Neuronal stem cell (in vitro differentiated cells): ENCODE measurements around the gene C11orf54.

Experiments used
- DNase-seq: peaks from one replicate; pipeline ENCODE4 v3.0.0-alpha.2; 2013; ENCODE audit warnings: low spot score
- H2AFZ ChIP-seq: one replicate; pipeline ENCODE4 v1.6.1; 2013; ENCODE audit warnings: mild to moderate bottlenecking, low read length, inconsistent platforms
- H2AK5ac ChIP-seq: 2 replicates; pipeline ENCODE4 v1.6.1; 2013; ENCODE audit warnings: low read depth, mild to moderate bottlenecking, inconsistent platforms, low read length, moderate library complexity, mixed read lengths
- H2BK120ac ChIP-seq: 2 replicates; pipeline ENCODE4 v1.6.1; 2013; ENCODE audit warnings: low read depth, mild to moderate bottlenecking, inconsistent platforms, low read length, moderate library complexity, mixed read lengths
- H2BK12ac ChIP-seq: one replicate; pipeline ENCODE4 v1.6.1; 2013; ENCODE audit warnings: low read length, inconsistent platforms
- H2BK15ac ChIP-seq: 2 replicates; pipeline ENCODE4 v1.6.1; 2013; ENCODE audit warnings: mild to moderate bottlenecking, low read length, inconsistent platforms, mixed read lengths
- H2BK5ac ChIP-seq: one replicate; pipeline ENCODE4 v1.6.1; 2013; ENCODE audit warnings: inconsistent platforms, mild to moderate bottlenecking, low read length, moderate library complexity
- H3K14ac ChIP-seq: one replicate; pipeline ENCODE4 v1.6.1; 2013; ENCODE audit warnings: low read length, inconsistent platforms
- H3K18ac ChIP-seq: 2 replicates; pipeline ENCODE4 v1.6.1; 2013; ENCODE audit warnings: low read length, inconsistent platforms
- H3K23ac ChIP-seq: 2 replicates; pipeline ENCODE4 v1.6.1; 2013; ENCODE audit warnings: low read depth, mild to moderate bottlenecking, mixed read lengths, low read length, inconsistent platforms; ENCODE audit not compliant: poor library complexity
- H3K27ac ChIP-seq: replicated peaks from 3 replicates; pipeline ENCODE4 v1.5.1; 2013; ENCODE audit warnings: low read length, inconsistent platforms
- H3K27me3 ChIP-seq, 3 experiments: 2 replicates each; pipeline ENCODE4 v1.6.1; 2013; ENCODE audit warnings: low read length in 3 of 3, mild to moderate bottlenecking in 2 of 3, inconsistent platforms in 1 of 3, low read depth in 1 of 3, mixed read lengths in 1 of 3, moderate library complexity in 1 of 3; ENCODE audit not compliant: control insufficient read depth in 3 of 3, insufficient read depth in 3 of 3
- H3K36me3 ChIP-seq, 2 donors: replicated peaks in 1 of 2; 2 replicates each; pipeline ENCODE4 v1.6.1; 2013; ENCODE audit warnings: low read length in 2 of 2; ENCODE audit not compliant: control insufficient read depth in 2 of 2, insufficient read depth in 2 of 2
- H3K4ac ChIP-seq: 2 replicates; pipeline ENCODE4 v1.6.1; 2013; ENCODE audit warnings: inconsistent platforms, mild to moderate bottlenecking, low read length, moderate library complexity
- H3K4me1 ChIP-seq, 2 donors: 1 replicate in 1 of 2; 2 replicates in 1 of 2; pipeline ENCODE4 v1.6.1; 2013; ENCODE audit warnings: low read length in 2 of 2, low read depth in 1 of 2; ENCODE audit not compliant: control insufficient read depth in 2 of 2, insufficient read depth in 1 of 2
- H3K4me2 ChIP-seq: one replicate; pipeline ENCODE4 v1.6.1; 2013; ENCODE audit warnings: mild to moderate bottlenecking, low read length, inconsistent platforms; ENCODE audit not compliant: insufficient read depth, poor library complexity, severe bottlenecking
- H3K4me3 ChIP-seq, 2 donors: 2 replicates each; pipeline ENCODE4 v1.5.1; 2013; ENCODE audit warnings: low read length in 2 of 2, mild to moderate bottlenecking in 2 of 2, inconsistent platforms in 1 of 2, moderate library complexity in 1 of 2
- H3K79me1 ChIP-seq: one replicate; pipeline ENCODE4 v1.6.1; 2013; ENCODE audit warnings: low read depth, mild to moderate bottlenecking, inconsistent platforms, low read length, moderate library complexity
- H3K9ac ChIP-seq: one replicate; pipeline ENCODE4 v1.6.1; 2013; ENCODE audit warnings: mild to moderate bottlenecking, low read depth, low read length, inconsistent platforms; ENCODE audit not compliant: poor library complexity
- H3K9me3 ChIP-seq, 2 donors: replicated peaks in 1 of 2; 2 replicates each; pipeline versions ENCODE3 to v1.6.1; 2013; ENCODE audit warnings: low read length in 2 of 2, mild to moderate bottlenecking in 2 of 2, inconsistent platforms in 1 of 2, low read depth in 1 of 2, mixed read lengths in 1 of 2, moderate library complexity in 1 of 2; ENCODE audit not compliant: control insufficient read depth in 2 of 2, insufficient read depth in 1 of 2
- H4K8ac ChIP-seq: one replicate; pipeline ENCODE4 v1.6.1; 2013; ENCODE audit warnings: low read depth, mild to moderate bottlenecking, inconsistent platforms, low read length, moderate library complexity
- H4K91ac ChIP-seq: one replicate; pipeline ENCODE4 v1.6.1; 2013; ENCODE audit warnings: low read length, low read depth, mild to moderate bottlenecking, inconsistent platforms; ENCODE audit not compliant: poor library complexity
- WGBS, 2 donors: extraction: QIAGEN DNeasy Blood & Tissue Kit; methylation state at CpG; one replicate each; pipeline ENCODE4 v1.1.7; 2013; ENCODE audit warnings: missing lambda C conversion rate in 2 of 2, mixed read lengths in 1 of 2; ENCODE audit not compliant: insufficient read length in 2 of 2, insufficient replicate concordance in 1 of 2; ENCODE audit errors: extremely low coverage in 2 of 2; 5-methylcytosine and 5-hydroxymethylcytosine counted together

C11orf54 gene

DNA sequence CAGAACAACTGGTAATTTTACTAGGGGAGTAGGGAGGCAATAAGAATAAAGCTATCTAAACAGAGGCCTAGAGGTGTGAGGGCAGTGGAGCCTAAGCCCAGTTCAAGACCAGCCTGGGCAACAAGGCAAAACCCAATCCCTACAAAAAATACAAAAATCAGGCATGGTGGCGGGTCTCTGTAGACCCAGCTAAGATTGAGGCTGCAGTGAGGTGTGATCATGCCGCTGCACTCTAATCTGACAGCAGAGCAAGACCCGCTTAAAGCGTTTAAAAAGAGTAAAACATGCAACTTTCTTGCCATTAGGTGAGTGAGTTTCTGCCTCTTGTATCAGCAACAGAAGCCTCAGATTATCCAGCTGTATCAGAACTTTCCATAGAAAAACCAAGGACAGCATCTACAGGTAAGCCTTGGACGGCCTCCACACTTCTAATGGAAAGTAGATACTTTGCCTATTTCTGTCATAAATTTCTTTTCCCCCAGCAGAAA is 12.3 kb upstream of the C11orf54 start:
- H3K4me3 ChIP-seq: no peak overlapping the region
- H3K79me1 ChIP-seq: no peaks in the 10 kb centered on the region
- no peak overlapping the region for H4K8ac ChIP-seq
- H2BK15ac ChIP-seq: no peak overlapping the region
- no peak overlapping the region for H3K4me2 ChIP-seq
- H3K4ac ChIP-seq: no peak overlapping the region
- WGBS, 2 donors: no CpG with 5 or more reads among the region's 5 CpGs
- H3K27ac ChIP-seq: no peak overlapping the region
- no peaks in the 10 kb centered on the region for H3K27me3 ChIP-seq
- no peaks in the 10 kb centered on the region for H3K4me1 ChIP-seq
- peaks cover 21 to 99% of the 10 kb centered on the region in 2 donors for H3K36me3 ChIP-seq
- no peak overlapping the region for H2BK5ac ChIP-seq
- H2AK5ac ChIP-seq: no peak overlapping the region
- no peak for DNase-seq
- no peak overlapping the region for H3K23ac ChIP-seq
- H3K9ac ChIP-seq: no peak overlapping the region
- H3K9me3 ChIP-seq: no peaks in the 10 kb centered on the region
- no peak overlapping the region for H3K14ac ChIP-seq
- no peak overlapping the region for H3K18ac ChIP-seq
- H2AFZ ChIP-seq: no peak overlapping the region
- no peak overlapping the region for H2BK12ac ChIP-seq
- H4K91ac ChIP-seq: no peak overlapping the region
- no peak overlapping the region for H2BK120ac ChIP-seq

DNA sequence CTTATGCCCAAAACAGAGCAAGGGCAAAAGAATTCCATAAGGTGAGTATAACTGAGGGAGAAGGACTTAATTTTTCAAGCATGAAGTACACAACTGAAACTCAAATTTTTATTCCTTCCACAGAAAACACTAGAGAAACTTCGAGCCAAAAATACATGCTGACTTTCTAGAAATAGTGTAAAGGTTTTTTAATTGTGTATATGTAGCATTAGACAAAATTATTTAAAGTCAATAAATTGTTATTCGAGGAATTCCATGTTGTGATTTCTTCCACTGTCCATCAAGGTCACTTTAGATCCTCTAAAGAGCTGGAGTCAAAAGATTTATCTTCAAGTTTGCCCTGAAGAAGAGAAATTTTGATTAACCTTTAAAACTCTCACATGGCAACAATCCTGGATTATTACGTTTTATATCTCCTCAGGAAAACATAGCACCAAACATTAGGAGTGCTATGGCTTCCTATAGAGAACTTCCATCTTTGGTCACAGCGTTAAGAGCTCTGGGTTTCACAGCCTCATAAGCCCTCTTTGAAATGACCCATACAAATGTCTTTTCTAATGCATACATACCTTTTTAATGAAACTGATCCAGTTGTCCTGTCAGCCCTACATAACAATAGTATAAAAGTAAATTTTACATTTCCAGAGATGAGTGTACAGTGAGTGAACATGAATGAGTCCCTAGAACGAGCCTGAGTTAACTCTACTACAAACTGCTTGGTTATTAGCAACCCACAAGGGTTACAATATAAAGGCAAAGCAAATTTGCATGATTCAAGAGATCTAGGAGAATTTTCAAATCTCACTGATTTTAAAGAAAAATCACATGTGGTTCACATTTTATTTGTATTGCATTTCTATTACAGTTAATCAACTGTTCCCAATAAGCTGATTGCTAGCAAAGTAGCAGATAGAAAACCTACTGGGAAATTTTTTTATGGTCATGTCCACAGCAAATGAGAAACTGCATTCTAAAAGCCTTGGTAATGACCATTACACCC is 11.1 kb upstream of the C11orf54 start:
- Histone ChIP-seq H3K27ac (no peak overlapping the region), H2BK5ac (no peak overlapping the region)
- no peak for DNase-seq

GRCh38 chr11:93732237-93732892 is 9.1 kb upstream of the C11orf54 start:
- no peaks in the 10 kb centered on the region for H3K27me3 ChIP-seq
- H3K9me3 ChIP-seq: no peaks in the 10 kb centered on the region
- H3K4me3 ChIP-seq: no peak overlapping the region
- no peak overlapping the region for H3K18ac ChIP-seq
- no peak overlapping the region for H3K14ac ChIP-seq
- no peaks in the 10 kb centered on the region for H3K4me1 ChIP-seq
- H2AK5ac ChIP-seq: no peak overlapping the region
- no peak overlapping the region for H3K27ac ChIP-seq
- H4K91ac ChIP-seq: no peak overlapping the region
- H2AFZ ChIP-seq: no peak overlapping the region
- no peak overlapping the region for H3K23ac ChIP-seq
- no peak overlapping the region for H4K8ac ChIP-seq
- no peaks in the 10 kb centered on the region for H3K79me1 ChIP-seq
- H2BK120ac ChIP-seq: no peak overlapping the region
- H3K9ac ChIP-seq: no peak overlapping the region
- H3K4me2 ChIP-seq: no peak overlapping the region
- no peak for DNase-seq
- no peak overlapping the region for H3K4ac ChIP-seq
- no peak overlapping the region for H2BK15ac ChIP-seq
- H3K36me3 ChIP-seq: peaks cover 24 to 100% of the 10 kb centered on the region in 2 donors
- H2BK12ac ChIP-seq: no peak overlapping the region
- no peak overlapping the region for H2BK5ac ChIP-seq
- no CpG with 5 or more reads among the region's 4 CpGs for WGBS, 2 donors

More for the DNA sequence above, 11.1 kb upstream of the C11orf54 start:
- H2BK15ac ChIP-seq: no peak overlapping the region
- no peak overlapping the region for H3K4me2 ChIP-seq
- no peak overlapping the region for H3K14ac ChIP-seq
- H3K36me3 ChIP-seq: peaks cover 25 to 100% of the 10 kb centered on the region in 2 donors
- H2AFZ ChIP-seq: no peak overlapping the region
- no CpG with 5 or more reads among the region's 5 CpGs for WGBS, 2 donors
- H3K4ac ChIP-seq: no peak overlapping the region
- H3K18ac ChIP-seq: no peak overlapping the region
- H3K27me3 ChIP-seq: no peaks in the 10 kb centered on the region
- no peak overlapping the region for H2BK12ac ChIP-seq
- H3K9me3 ChIP-seq: no peaks in the 10 kb centered on the region
- H4K8ac ChIP-seq: no peak overlapping the region
- no peak overlapping the region for H3K4me3 ChIP-seq
- no peak overlapping the region for H2BK120ac ChIP-seq
- H3K4me1 ChIP-seq: no peaks in the 10 kb centered on the region
- no peak overlapping the region for H3K9ac ChIP-seq
- no peak overlapping the region for H3K23ac ChIP-seq
- no peak overlapping the region for H4K91ac ChIP-seq
- H3K79me1 ChIP-seq: no peaks in the 10 kb centered on the region
- no peak overlapping the region for H2AK5ac ChIP-seq

GRCh38 chr11:93733474-93733873 is 8.0 kb upstream of the C11orf54 start:
- Histone ChIP-seq H3K36me3 (peaks cover 21 to 100% of the 10 kb centered on the region in 2 donors), H2AK5ac (no peak overlapping the region), H3K27ac (no peak overlapping the region), H2BK12ac (no peak overlapping the region), H2BK15ac (no peak overlapping the region), H3K4me3 (no peak overlapping the region), H2BK5ac (no peak overlapping the region), H2BK120ac (no peak overlapping the region), H3K9me3 (no peaks in the 10 kb centered on the region), H3K4me2 (no peak overlapping the region), H3K4me1 (peaks cover 0 to 7% of the 10 kb centered on the region in 2 donors), H4K91ac (no peak overlapping the region), H3K18ac (no peak overlapping the region), H4K8ac (no peak overlapping the region), H3K27me3 (no peaks in the 10 kb centered on the region), H3K23ac (no peak overlapping the region), H3K14ac (no peak overlapping the region), H2AFZ (no peak overlapping the region), H3K9ac (no peak overlapping the region), H3K4ac (no peak overlapping the region), H3K79me1 (no peaks in the 10 kb centered on the region)
- DNase-seq: no peak
- WGBS, 2 donors: no CpG with 5 or more reads among the region's 6 CpGs
